Eye (tissue), 1 donor: ENCODE data around the gene RNF168.
"Not testable (repeated sequence)": the region's sequence is repeated elsewhere in the genome, so short reads cannot be mapped to it uniquely, and the experiment has no call there.

Experiments
- DNase-seq: peaks from one replicate; pipeline ENCODE4 v3.0.0-alpha.2; 2015

The RNF168 gene

GRCh38 chr3:196462680-196463477 is 40.7 kb downstream of the RNF168 start:
- not testable (repeated sequence) for DNase-seq

- DNase-seq, result no peak
Measured at GRCh38 chr3:196458063-196458462, 45.5 kb downstream of the RNF168 start.

GRCh38 chr3:196457470-196457869 is 46.1 kb downstream of the RNF168 start:
- DNase-seq, result not testable (repeated sequence)

GRCh38 chr3:196454935-196455334 is 48.6 kb downstream of the RNF168 start:
- no peak for DNase-seq

- not testable (repeated sequence) for DNase-seq
Measured at GRCh38 chr3:196445391-196445790, 58.2 kb downstream of the RNF168 start.

- DNase-seq, result no peak
Measured at GRCh38 chr3:196444500-196444894, 59.1 kb downstream of the RNF168 start.

- DNase-seq, result no peak
Measured at GRCh38 chr3:196440696-196441095, 62.9 kb downstream of the RNF168 start.

- no peak for DNase-seq
Measured at GRCh38 chr3:196440041-196440537, 63.5 kb downstream of the RNF168 start.

- peak; percentile 99 for DNase-seq
Measured at GRCh38 chr3:196432137-196432879, 71.3 kb downstream of the RNF168 start, which contains the start of gene UBXN7. TSS of gene UBXN7 (minus strand) at chr3:196432427. CDS start at chr3:196432399, 28 bp downstream.

- DNase-seq, result peak; percentile 85
Measured at GRCh38 chr3:196431181-196432136, 72.1 kb downstream of the RNF168 start.

- DNase-seq, result no peak
Measured at GRCh38 chr3:196428041-196428440, 75.5 kb downstream of the RNF168 start.

GRCh38 chr3:196424421-196424820 is 79.1 kb downstream of the RNF168 start:
- DNase-seq, result not testable (repeated sequence)

GRCh38 chr3:196423044-196423781 is 80.4 kb downstream of the RNF168 start:
- DNase-seq, result no peak

GRCh38 chr3:196421668-196422067 is 81.9 kb downstream of the RNF168 start:
- not testable (repeated sequence) for DNase-seq

- DNase-seq, result no peak
Measured at GRCh38 chr3:196419386-196419785, 84.2 kb downstream of the RNF168 start.
